Stomach smooth muscle (tissue), 2 donors: Measurements from ENCODE around the gene PSIP1.

Experiments
- H3K27ac ChIP-seq: one replicate; pipeline ENCODE4 v1.7.0; 2013; ENCODE audit warnings: mild to moderate bottlenecking, low read length, inconsistent platforms
- H3K27me3 ChIP-seq, 2 donors: one replicate each; pipeline ENCODE4 v1.7.0; 2013; ENCODE audit warnings: low read length in 2 of 2; ENCODE audit not compliant: insufficient read depth in 2 of 2, control insufficient read depth in 1 of 2
- H3K36me3 ChIP-seq, 2 donors: one replicate each; pipeline ENCODE4 v1.7.0; 2013; ENCODE audit warnings: low read length in 2 of 2; ENCODE audit not compliant: control insufficient read depth in 2 of 2, insufficient read depth in 2 of 2
- H3K4me1 ChIP-seq: one replicate; pipeline ENCODE4 v1.7.0; 2013; ENCODE audit warnings: low read length; ENCODE audit not compliant: control insufficient read depth, insufficient read depth
- H3K4me3 ChIP-seq, 2 donors: one replicate each; pipeline ENCODE4 v1.7.0; 2013; ENCODE audit warnings: low read length in 2 of 2
- H3K9ac ChIP-seq, 2 donors: one replicate each; pipeline ENCODE4 v1.7.0; 2013; ENCODE audit warnings: low read length in 2 of 2, mild to moderate bottlenecking in 1 of 2
- H3K9me3 ChIP-seq, 2 donors: one replicate each; pipeline ENCODE4 v1.7.0; 2013; ENCODE audit warnings: low read length in 2 of 2; ENCODE audit not compliant: control insufficient read depth in 2 of 2
- donor health status: healthy.
- donor health status: Pancreatic carcinoma.

PSIP1 gene

GRCh38 chr9:15416880-15417279, 93.9 kb downstream of the PSIP1 start:
- H3K9ac ChIP-seq, result no peak overlapping the region
- no peaks in the 10 kb centered on the region for H3K4me1 ChIP-seq
- H3K27me3 ChIP-seq, result no peaks in the 10 kb centered on the region
- no peaks in the 10 kb centered on the region for H3K36me3 ChIP-seq
- H3K27ac ChIP-seq, result no peak overlapping the region
- H3K4me3 ChIP-seq, result no peak overlapping the region
- no peaks in the 10 kb centered on the region for H3K9me3 ChIP-seq
